SU-DHL-6 (cell line): ENCODE measurements around the gene HOXB5.

Source experiments
- CTCF ChIP-seq: fragments of 200-600 bp; sonication (generic); IDR thresholded peaks from one replicate; pipeline ENCODE4 v1.5.1; 2017; ENCODE audit warnings: antibody characterized with exemption, mild to moderate bottlenecking, low read length, moderate library complexity; ENCODE audit not compliant: insufficient read depth, poor library complexity, severe bottlenecking
- EZH2phosphoT487 ChIP-seq: fragments of 200-600 bp; sonication (generic), shearing (Covaris generic); conservative IDR thresholded peaks from 2 replicates; pipeline ENCODE4 v1.6.1; 2018; ENCODE audit warnings: mild to moderate bottlenecking, antibody characterized with exemption, low read length, moderate library complexity, mixed read lengths

GRCh38 chr17:48545022-48545375 lies 48.6 kb downstream of the HOXB5 start, which contains the start of gene HOXB2:
- TF ChIP-seq CTCF (no peak), EZH2phosphoT487 (no peak)
